HG03039 (cell line): ENCODE results near the gene SHLD3.
A peak's percentile ranks its signal among the peaks of the same experiment; 100 is the strongest.
"Not testable (repeated sequence)": the region's sequence is repeated elsewhere in the genome, so short reads cannot be mapped to it uniquely, and the experiment has no call there.

ENCODE experiments used
- ATAC-seq: cut with Tn5 transposase; IDR thresholded peaks from one replicate; pipeline ENCODE4 v1.9.1; 2021; ENCODE audit warnings: mild to moderate bottlenecking, moderate library complexity; ENCODE audit not compliant: unreplicated experiment

Gene SHLD3, protein sequence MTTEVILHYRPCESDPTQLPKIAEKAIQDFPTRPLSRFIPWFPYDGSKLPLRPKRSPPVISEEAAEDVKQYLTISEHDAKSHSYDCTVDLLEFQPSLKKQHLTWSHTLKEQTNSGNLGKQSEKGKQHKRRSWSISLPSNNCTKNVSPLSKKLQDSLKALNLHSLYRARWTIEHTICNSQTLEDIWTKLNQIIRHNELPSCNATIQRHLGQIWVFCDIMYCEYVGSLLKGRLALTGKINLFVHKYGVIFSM

GRCh38 chr5:65624571-65625555, at the start of gene SHLD3, which contains the start of gene TRAPPC13:
Gene SHLD3, plus strand, starts transcription at chr5:65625027. Its CDS starts 4,561 bp downstream, at chr5:65629588.
Gene TRAPPC13, plus strand, starts transcription at chr5:65625027. Its CDS starts 34 bp downstream, at chr5:65625061.
- peak; percentile 66 for ATAC-seq

GRCh38 chr5:65577141-65577540, 47.7 kb upstream of the SHLD3 start:
- no peak for ATAC-seq

- ATAC-seq: no peak
Measured at GRCh38 chr5:65588694-65589093, 36.1 kb upstream of the SHLD3 start.

GRCh38 chr5:65601761-65602160, 23.1 kb upstream of the SHLD3 start:
- not testable (repeated sequence) for ATAC-seq

GRCh38 chr5:65611524-65611923, 13.3 kb upstream of the SHLD3 start:
- no peak for ATAC-seq

DNA sequence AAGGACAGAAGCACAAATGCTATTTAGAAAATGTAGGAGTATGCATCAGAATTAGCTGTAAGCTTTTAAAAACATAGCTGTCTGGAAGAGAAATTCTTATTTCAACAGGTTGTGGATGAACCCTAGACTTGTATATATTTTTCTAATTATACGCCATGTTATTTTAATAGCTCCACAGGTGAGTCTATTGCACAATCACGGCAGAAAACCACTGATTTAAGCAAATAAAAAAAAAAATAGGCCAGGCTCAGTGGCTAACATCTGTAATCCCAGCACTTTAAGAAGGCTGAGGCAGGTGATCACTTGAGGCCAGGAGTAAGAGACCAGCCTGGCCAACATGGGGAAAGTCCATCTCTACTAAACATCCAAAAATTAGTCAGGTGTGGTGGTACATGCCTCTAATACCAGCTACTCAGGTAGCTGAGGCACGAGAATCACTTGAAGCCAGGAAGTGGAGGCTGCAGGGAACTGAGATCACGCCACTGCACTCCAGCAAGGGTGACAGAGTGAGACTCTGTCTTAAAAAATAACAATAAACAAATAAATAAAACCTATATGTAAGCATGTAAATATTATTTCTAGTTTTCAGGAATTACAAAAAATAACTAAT, 12.4 kb upstream of the SHLD3 start:
- ATAC-seq: no peak

DNA sequence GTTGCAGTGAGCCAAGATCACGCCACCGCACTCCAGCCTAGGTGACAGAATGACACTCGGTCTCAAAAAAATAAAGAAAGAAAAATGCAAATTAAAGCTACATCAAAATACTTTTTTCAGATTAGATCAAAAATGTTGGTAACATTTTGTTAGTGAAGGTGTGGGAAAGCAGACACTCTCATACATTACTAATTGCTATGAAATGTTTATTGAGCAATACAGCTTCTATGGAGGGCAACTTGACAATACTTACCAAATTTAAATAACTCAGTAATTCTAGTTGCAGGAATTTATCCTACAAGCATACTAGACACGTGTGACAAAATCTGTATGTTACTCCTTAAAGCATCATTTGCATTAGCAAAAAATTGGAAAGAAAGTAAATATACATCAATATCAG, 4.8 kb upstream of the SHLD3 start:
- no peak for ATAC-seq

GRCh38 chr5:65621961-65622360, 2.9 kb upstream of the SHLD3 start:
- not testable (repeated sequence) for ATAC-seq

DNA sequence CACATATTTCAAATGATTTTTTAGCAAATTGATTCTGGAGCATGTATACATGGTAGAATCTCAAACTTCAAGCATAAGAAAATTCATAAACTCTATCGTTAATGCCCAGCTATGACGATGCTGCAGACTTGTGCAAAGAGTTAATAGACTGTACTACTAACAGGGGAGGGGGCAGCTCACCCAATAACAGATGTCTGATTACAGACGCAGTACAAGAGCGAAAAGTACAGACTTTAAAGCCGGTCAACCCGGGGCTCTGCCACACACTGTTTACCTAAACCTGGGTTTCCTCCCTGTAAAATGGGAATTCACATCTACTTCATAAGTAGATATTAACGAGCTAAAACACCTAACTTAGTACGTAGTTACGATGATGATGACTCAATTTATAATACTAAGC, 1.3 kb upstream of the SHLD3 start:
- no peak for ATAC-seq

- peak; percentile 96 for ATAC-seq
Measured at GRCh38 chr5:65624025-65624570, 729 bp upstream of the SHLD3 start, which contains the start of gene TRIM23. Gene TRIM23, minus strand, starts transcription at chr5:65624333. Its CDS starts 59 bp downstream, at chr5:65624274.

DNA sequence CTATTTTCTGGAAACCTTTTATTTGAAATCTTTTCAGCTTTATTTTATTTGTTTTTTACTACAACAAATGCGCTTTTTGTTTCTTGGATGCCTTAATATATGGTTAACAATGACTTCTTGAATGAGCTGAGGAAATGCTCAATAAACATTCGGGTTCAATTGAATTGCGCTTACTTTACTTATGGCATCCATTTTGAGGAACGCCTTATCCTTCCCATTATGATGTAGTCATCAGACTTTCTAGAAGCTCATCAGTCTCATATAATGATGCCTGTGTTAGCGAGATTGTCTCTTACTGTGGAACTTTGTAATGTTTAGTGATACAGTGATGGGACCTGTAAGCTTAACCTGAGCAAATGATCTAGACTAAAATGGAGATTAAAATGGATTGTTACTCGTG, 916 bp downstream of the SHLD3 start:
- ATAC-seq: no peak

DNA sequence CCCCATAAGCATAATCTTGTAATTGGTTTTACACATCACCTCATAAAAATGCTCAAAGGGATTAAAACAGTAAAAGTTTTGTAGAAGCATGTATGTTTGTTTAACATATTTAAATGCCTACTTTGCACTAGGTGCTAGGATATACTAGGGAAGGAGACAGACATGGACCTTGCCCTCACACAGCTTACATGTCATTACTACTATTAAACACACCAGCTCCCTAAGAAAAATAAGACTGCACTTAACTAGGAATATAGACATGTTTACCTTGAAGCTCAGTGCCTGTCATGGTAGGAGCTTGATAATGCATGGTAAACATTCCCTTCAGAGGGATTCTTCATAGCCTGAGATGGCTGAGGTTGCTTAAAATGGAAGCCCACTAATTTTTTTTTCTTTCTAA, 6.2 kb downstream of the SHLD3 start:
- no peak for ATAC-seq

GRCh38 chr5:65640240-65640639, 15.4 kb downstream of the SHLD3 start:
- ATAC-seq: no peak

- no peak for ATAC-seq
Measured at GRCh38 chr5:65646938-65647337, 22.1 kb downstream of the SHLD3 start.

DNA sequence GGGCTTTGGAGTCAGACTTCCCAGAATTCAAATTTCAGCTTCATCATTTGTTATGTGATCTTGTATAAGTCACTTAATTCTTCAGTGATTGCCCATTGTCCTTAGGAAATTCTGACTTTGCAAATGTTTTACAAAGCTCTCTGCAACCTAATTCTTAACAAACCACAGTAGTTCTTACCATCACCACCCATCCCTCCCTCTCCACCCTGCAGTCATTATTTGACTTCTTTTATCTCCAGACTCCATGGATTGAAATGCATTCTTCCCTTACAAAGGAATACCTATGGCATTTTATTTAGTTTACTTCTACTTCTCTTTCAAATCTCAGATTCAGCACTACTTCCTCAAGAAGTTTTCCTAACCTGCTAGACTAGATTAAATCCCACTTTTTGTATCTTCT, 23.1 kb downstream of the SHLD3 start:
- no peak for ATAC-seq

DNA sequence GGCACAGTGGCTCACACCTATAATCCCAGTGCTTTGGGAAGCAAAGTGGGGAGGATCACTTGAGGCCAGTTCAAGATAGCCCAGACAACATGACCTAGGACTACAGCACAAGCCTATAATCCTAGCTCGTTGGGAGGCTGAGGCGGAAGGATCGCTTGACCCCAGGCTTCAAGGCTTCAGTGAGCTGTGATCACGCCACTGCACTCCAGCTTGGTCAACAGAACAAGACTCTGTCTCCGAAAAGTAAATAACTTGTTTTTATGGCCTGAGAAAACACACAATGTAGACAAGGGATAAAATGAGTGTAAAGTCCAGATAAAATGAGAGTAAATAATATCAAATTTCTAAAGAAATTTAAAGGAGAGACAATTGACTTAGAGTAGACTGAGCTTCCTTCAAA, 26.3 kb downstream of the SHLD3 start:
- no peak for ATAC-seq

- ATAC-seq: no peak
Measured at GRCh38 chr5:65654713-65655112, 29.9 kb downstream of the SHLD3 start.

DNA sequence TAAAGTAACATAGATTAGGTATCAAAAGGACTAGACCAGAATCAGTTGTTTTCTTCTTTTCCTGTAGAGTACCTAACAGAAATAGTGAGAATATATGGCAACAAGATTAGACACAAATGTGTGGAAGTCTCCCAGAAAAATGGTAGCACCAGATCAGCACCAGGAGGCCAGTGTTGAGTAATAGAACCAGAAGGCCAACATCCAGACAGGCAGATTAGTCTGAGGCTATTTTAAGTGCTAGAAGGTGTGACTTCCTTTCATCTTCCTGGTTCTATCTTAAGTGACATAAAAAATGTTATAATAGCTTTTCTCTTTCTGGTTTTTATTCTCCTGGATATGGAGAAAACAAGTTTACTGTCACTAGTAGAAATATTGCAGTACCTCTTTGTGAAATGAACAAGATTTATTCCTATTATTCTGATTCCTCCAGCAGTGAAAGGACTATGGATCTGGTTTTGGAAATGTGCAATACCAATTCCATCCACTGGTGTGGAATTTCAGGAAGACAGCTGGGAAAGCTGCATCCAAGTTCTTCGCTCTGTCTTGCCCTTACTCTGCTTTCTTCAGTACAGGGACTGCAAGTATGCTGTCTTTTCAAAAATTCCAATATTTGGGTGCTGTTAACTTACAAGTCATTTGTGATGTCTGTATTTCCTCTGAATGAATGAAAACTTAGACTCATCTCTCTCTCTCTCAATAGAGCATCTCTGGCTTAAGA, 39.1 kb downstream of the SHLD3 start:
- no peak for ATAC-seq

DNA sequence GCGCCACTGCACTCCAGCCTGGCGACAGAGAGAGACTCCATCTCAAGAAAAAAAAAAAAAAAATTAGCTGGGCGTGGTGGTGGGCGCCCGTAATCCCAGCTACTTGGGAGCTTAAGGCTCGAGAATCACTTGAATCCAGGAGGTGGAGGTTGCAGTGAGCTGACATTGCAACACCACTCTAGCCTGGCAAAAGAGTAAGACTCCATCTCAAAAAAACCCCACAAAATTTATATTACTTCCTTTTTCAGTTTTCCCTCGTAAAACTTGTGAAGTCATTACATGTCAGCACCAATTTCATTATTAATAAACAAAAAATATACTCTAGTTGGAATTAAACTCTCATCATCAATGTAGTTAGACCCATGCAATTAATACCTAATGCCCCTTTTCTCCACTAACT, 43.9 kb downstream of the SHLD3 start:
- no peak for ATAC-seq

DNA sequence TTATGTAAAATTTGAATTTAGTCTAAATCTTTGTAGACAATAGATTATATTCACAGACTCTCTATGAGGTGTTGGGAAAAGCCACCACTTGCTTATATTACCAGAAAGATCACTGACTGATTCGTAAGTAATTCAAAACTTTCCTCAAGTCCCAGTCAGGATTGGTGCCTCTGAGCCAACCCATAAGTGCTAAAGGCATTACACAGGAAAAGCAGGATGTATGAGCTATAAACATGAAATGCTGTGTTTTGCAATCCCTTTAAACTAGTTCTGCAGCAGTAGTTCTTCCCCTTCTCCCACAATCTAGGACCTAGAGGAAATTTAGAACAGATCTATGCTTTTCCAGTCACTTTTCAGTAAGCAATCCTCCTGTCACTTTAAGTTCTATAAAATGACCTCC, 48.0 kb downstream of the SHLD3 start:
- no peak for ATAC-seq
